Measurements from ENCODE around the gene LRP1-AS.

Gene LRP1-AS

GRCh38 chr12:57138526-57139272 is 8.7 kb downstream of the LRP1-AS start:
- TF ChIP-seq, protein P1, sequence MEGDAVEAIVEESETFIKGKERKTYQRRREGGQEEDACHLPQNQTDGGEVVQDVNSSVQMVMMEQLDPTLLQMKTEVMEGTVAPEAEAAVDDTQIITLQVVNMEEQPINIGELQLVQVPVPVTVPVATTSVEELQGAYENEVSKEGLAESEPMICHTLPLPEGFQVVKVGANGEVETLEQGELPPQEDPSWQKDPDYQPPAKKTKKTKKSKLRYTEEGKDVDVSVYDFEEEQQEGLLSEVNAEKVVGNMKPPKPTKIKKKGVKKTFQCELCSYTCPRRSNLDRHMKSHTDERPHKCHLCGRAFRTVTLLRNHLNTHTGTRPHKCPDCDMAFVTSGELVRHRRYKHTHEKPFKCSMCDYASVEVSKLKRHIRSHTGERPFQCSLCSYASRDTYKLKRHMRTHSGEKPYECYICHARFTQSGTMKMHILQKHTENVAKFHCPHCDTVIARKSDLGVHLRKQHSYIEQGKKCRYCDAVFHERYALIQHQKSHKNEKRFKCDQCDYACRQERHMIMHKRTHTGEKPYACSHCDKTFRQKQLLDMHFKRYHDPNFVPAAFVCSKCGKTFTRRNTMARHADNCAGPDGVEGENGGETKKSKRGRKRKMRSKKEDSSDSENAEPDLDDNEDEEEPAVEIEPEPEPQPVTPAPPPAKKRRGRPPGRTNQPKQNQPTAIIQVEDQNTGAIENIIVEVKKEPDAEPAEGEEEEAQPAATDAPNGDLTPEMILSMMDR (IDR thresholded peaks at IDR 0.05; ENCODE audit: low read length, missing control alignments), result no peak
- peak; percentile 39 for DNase-seq (ENCODE audit: low read depth)
- H3K4me3 ChIP-seq (replicated peaks; ENCODE audit: low read depth, low read length), result no peak overlapping the region

- peak; percentile 60 for DNase-seq (ENCODE audit: low read depth)
- TF ChIP-seq, protein P1 (IDR thresholded peaks at IDR 0.05; ENCODE audit: low read length, missing control alignments), result no peak
- peak overlapping the region; percentile 21 for H3K4me3 ChIP-seq (replicated peaks; ENCODE audit: low read depth, low read length)
Observed at GRCh38 chr12:57135527-57136326, 11.7 kb downstream of the LRP1-AS start.

- no peak overlapping the region for H3K4me3 ChIP-seq (replicated peaks; ENCODE audit: low read depth, low read length)
- TF ChIP-seq, protein P1 (IDR thresholded peaks at IDR 0.05; ENCODE audit: low read length, missing control alignments), result no peak
- DNase-seq (ENCODE audit: low read depth), result no peak
Observed at GRCh38 chr12:57134949-57135348, 12.5 kb downstream of the LRP1-AS start.

- H3K4me3 ChIP-seq (replicated peaks; ENCODE audit: low read depth, low read length), result no peak overlapping the region
- DNase-seq (ENCODE audit: low read depth), result no peak
- TF ChIP-seq, protein P1 (IDR thresholded peaks at IDR 0.05; ENCODE audit: low read length, missing control alignments), result no peak
Observed at GRCh38 chr12:57133916-57134315, 13.5 kb downstream of the LRP1-AS start.

- TF ChIP-seq, protein P1 (IDR thresholded peaks at IDR 0.05; ENCODE audit: low read length, missing control alignments), result no peak
- DNase-seq (ENCODE audit: low read depth), result no peak
- peak overlapping the region; percentile 89 for H3K4me3 ChIP-seq (replicated peaks; ENCODE audit: low read depth, low read length)
Observed at GRCh38 chr12:57133013-57133569, 14.3 kb downstream of the LRP1-AS start.

DNA sequence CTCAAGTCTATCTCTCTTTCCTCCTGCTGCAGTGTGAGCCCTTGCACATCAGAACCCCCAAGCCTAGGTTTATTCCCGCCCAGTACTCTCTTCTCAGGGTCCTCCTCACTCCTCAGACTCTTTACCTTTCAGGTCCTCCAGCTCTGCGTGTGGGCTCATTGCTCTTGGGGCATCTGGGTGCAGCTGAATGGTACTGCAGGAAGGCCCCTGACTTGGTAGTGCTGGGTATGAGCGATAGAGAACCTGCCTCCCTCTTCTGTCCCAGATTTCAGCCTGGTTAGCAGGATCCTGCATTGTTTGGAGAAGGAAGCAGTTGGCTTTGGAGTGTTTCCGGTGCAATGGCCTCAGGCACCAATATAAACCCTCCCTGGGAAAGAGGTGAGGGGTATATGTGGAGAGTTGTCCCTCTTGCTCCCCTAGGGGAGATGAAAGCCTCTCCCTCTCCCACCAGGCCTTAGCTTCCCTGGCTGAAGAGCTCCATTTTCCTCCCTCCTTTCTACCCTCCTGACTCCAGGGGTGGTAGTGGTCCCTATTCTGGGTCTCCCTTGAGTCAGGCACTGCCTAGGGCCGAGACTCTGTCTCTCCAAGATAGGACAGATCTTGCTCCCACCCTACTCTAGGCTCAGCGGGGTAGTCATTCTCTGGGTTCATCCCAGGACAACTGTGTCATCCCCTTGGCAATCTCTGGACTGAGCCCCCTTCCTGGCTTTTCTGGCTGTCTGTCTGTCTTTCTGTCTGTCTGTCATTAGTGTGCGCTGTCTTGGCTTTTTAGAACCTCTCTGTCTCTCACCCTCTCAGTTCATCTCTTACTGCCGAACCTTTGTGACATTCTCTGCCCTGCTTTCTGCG is 15.3 kb downstream of the LRP1-AS start:
- DNase-seq (ENCODE audit: low read depth), result no peak
- TF ChIP-seq, protein P1 (IDR thresholded peaks at IDR 0.05; ENCODE audit: low read length, missing control alignments), result no peak
- H3K4me3 ChIP-seq (replicated peaks; ENCODE audit: low read depth, low read length), result peak overlapping the region; percentile 89

All from fibroblast of pulmonary artery (primary cell).